Measurements from ENCODE around the gene ZNF611. TPM values are rescaled to one million over a fixed set of nuclear protein-coding genes. Genes with fewer than 3 reads are reported as not detected.
A peak's percentile ranks its signal among the peaks of the same experiment; 100 is the strongest.
"Not testable (repeated sequence)": the region's sequence is repeated elsewhere in the genome, so short reads cannot be mapped to it uniquely, and the experiment has no call there.

ZNF611 gene
- 16.1 and 20.7 TPM in 2 replicates for total RNA-seq
- long read RNA-seq, full-length matches to known transcripts: 15 of 40 reads
- long read RNA-seq, partial matches to known transcripts: 4 of 40 reads
- long read RNA-seq, other reads (novel, unspliced or antisense): 21 of 40 reads

DNA sequence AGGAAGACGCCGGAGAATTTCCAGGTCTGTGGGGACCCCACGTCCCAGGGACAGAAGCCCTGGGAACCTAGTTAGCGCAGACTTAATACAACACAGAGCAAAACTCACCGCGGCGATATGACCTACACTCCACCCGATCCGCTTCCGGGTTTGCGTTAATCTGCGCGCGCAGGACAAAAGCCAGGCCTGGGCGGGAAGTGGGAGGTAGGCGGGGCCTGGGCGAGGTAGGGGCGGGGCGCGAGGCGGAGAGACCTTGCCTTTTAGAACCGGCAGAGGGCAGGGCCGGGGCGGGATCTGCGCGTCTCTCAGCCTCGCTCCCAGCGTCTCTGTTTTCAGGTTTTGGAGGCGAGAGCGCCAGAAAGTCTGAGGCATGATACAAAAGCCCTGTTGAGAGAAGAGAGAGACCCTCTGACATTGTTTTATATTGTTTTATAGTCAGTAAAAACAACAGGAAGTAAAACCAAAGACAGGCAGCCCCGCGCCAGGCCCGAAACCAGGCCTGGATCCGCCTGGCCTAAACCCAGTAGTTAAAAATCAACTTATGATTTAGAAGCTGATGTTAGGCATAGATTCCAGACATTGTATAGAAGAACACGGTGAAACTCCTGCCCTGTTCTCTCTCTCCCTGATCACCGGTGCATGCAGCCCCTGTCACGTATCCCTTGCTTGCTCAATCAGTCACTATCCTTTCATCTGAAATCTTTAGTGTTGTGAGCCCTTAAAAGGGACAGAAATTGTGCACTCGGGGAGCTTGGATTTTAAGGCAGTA, at the start of gene ZNF611:
Gene ZNF611, minus strand, starts transcription at position 152 of the 769 bp plus-strand sequence. CDS start 19,150 bp downstream, outside the sequence.
- peak; percentile 99 for DNase-seq (ENCODE audit: extremely low spot score, unreplicated experiment)
- TF ChIP-seq, protein P1, sequence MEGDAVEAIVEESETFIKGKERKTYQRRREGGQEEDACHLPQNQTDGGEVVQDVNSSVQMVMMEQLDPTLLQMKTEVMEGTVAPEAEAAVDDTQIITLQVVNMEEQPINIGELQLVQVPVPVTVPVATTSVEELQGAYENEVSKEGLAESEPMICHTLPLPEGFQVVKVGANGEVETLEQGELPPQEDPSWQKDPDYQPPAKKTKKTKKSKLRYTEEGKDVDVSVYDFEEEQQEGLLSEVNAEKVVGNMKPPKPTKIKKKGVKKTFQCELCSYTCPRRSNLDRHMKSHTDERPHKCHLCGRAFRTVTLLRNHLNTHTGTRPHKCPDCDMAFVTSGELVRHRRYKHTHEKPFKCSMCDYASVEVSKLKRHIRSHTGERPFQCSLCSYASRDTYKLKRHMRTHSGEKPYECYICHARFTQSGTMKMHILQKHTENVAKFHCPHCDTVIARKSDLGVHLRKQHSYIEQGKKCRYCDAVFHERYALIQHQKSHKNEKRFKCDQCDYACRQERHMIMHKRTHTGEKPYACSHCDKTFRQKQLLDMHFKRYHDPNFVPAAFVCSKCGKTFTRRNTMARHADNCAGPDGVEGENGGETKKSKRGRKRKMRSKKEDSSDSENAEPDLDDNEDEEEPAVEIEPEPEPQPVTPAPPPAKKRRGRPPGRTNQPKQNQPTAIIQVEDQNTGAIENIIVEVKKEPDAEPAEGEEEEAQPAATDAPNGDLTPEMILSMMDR (IDR thresholded peaks at IDR 0.05): peak; percentile 80
- Mint-ChIP-seq H3K36me3 (ENCODE audit: unreplicated experiment) (no peaks in the 10 kb centered on the region), H3K27ac (ENCODE audit: unreplicated experiment) (peak within 1 kb of the TSS; percentile 95), H3K9me3 (ENCODE audit: unreplicated experiment) (peaks cover 8% of the 10 kb centered on the region), H3K27me3 (ENCODE audit: unreplicated experiment) (no peaks in the 10 kb centered on the region), H3K4me3 (ENCODE audit: unreplicated experiment) (peak within 1 kb of the TSS; percentile 85), H3K4me1 (ENCODE audit: unreplicated experiment) (peaks cover 22% of the 10 kb centered on the region)

DNA sequence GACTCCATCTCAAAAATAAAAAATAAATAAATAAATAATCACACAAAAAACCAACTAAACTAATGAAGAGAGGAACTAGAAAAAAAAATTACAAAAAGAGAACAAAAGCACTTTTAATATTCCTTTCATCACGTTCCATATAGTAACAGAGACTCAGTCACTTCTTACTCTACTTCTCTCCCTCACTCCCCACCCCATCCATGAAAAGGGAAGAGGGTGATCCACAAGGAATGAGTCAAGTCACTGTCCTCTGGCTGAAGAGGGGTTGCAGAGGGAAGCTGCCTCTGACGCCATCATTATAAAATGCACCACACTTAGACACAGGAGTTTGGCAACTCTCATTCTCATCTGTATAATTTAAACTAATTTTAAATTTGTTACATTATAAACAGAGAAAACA, 48.0 kb upstream of the ZNF611 start:
- not testable (repeated sequence) for H3K4me3 Mint-ChIP-seq (ENCODE audit: unreplicated experiment); H3K9me3 Mint-ChIP-seq (ENCODE audit: unreplicated experiment); H3K27ac Mint-ChIP-seq (ENCODE audit: unreplicated experiment); DNase-seq (ENCODE audit: extremely low spot score, unreplicated experiment); H3K27me3 Mint-ChIP-seq (ENCODE audit: unreplicated experiment)
- Mint-ChIP-seq H3K36me3 (ENCODE audit: unreplicated experiment) (peaks cover 41% of the 10 kb centered on the region), H3K4me1 (ENCODE audit: unreplicated experiment) (peaks cover 15% of the 10 kb centered on the region)

DNA sequence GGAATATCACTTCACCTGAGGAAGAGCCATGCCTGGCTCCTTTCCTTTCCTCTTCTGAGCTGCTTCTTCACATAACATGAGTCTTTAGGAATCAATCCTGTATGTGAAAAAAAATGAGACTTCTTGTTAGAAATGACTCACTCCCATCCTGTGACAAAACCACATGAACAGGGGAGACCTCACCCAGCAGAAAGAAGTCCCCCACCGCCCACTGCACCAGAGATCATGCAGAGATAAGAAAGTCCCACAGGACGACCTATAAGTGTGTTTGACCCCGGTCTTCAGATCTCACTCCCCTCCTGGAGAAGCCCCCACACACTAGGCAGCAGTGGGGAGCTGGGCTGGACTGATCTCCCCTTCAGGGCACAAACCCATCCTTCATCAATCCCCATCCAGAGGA, 44.0 kb upstream of the ZNF611 start:
- no peak overlapping the region for H3K4me3 Mint-ChIP-seq (ENCODE audit: unreplicated experiment)
- TF ChIP-seq, protein P1 (IDR thresholded peaks at IDR 0.05): no peak
- no peak overlapping the region for H3K27ac Mint-ChIP-seq (ENCODE audit: unreplicated experiment)
- peaks cover 54% of the 10 kb centered on the region for H3K36me3 Mint-ChIP-seq (ENCODE audit: unreplicated experiment)
- H3K27me3 Mint-ChIP-seq (ENCODE audit: unreplicated experiment): no peaks in the 10 kb centered on the region
- H3K4me1 Mint-ChIP-seq (ENCODE audit: unreplicated experiment): no peaks in the 10 kb centered on the region
- H3K9me3 Mint-ChIP-seq (ENCODE audit: unreplicated experiment): peaks cover 12% of the 10 kb centered on the region
- DNase-seq (ENCODE audit: extremely low spot score, unreplicated experiment): no peak

DNA sequence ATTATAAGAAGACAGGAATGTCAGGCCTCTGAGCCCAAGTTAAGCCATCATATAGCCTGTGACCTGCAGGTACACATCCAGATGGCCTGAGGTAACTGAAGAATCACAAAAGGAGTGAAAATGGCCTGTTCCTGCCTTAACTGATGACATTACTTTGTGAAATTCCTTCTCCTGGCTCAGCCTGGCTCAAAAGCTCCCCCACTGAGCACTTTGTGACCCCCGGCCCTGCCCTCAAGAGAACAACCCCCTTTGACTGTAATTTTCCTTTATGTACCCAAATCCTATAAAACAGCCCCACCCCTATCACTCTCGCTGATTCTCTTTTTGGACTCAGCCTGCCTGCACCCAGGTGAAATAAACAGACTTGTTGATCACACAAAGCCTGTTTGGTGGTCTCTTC, 21.6 kb upstream of the ZNF611 start:
- not testable (repeated sequence) for H3K4me3 Mint-ChIP-seq (ENCODE audit: unreplicated experiment); H3K27me3 Mint-ChIP-seq (ENCODE audit: unreplicated experiment); DNase-seq (ENCODE audit: extremely low spot score, unreplicated experiment); H3K27ac Mint-ChIP-seq (ENCODE audit: unreplicated experiment); H3K4me1 Mint-ChIP-seq (ENCODE audit: unreplicated experiment); H3K36me3 Mint-ChIP-seq (ENCODE audit: unreplicated experiment)
- peaks cover 22% of the 10 kb centered on the region for H3K9me3 Mint-ChIP-seq (ENCODE audit: unreplicated experiment)

DNA sequence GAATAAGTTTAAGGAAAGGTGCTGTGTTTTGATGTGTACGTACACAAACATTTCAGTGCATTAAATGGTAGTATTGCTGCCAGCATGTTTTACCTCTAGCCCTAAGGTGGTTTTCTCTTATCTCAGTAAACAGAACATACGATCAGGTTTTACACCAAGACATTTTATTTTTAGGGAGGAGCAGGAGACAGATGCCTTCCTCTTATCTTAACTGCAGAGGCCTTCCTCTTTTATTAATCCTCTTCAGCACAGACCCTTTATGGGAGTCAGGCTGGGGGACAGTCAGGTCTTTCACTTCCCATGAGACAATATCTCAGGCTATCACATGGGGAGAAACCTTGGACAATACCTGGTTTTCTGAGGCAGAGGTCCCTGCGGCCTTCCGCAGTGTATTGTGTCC, 14.9 kb upstream of the ZNF611 start:
- Mint-ChIP-seq H3K27ac (ENCODE audit: unreplicated experiment) (no peak overlapping the region), H3K9me3 (ENCODE audit: unreplicated experiment) (no peaks in the 10 kb centered on the region), H3K27me3 (ENCODE audit: unreplicated experiment) (no peaks in the 10 kb centered on the region), H3K4me3 (ENCODE audit: unreplicated experiment) (no peak overlapping the region), H3K4me1 (ENCODE audit: unreplicated experiment) (no peaks in the 10 kb centered on the region), H3K36me3 (ENCODE audit: unreplicated experiment) (no peaks in the 10 kb centered on the region)
- no peak for DNase-seq (ENCODE audit: extremely low spot score, unreplicated experiment)
- TF ChIP-seq, protein P1 (IDR thresholded peaks at IDR 0.05): no peak

DNA sequence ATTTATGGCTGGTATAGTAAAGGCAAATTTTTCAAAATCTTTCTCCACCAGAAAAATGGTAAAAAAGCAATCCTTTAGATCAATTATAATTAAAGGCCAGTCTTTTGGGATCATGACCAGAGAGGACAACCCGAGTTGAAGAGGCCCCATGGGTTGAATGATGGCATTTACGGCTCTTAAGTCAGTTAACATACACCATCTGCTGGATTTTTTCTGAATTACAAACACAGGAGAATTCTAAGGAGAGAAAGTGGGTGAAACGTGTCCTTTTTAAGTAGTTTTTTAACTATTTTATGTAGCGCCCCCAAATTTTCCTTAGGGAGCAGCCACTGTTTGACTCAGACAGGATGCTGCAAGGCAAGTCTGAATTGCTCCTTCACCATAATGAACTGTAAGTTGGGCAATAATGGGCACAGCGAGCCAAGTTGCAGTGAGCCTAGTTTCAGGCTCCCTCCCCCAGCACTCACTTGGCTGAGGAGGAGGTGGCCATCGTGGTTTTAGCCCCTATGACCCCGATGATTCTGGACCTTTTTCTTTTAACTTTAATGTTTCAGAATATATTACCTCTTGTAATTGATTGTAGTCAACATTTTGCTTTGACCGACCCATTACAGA, 13.6 kb upstream of the ZNF611 start:
- Mint-ChIP-seq H3K4me1 (ENCODE audit: unreplicated experiment) (no peaks in the 10 kb centered on the region), H3K27me3 (ENCODE audit: unreplicated experiment) (no peaks in the 10 kb centered on the region), H3K36me3 (ENCODE audit: unreplicated experiment) (no peaks in the 10 kb centered on the region), H3K27ac (ENCODE audit: unreplicated experiment) (no peak overlapping the region), H3K9me3 (ENCODE audit: unreplicated experiment) (peaks cover 4% of the 10 kb centered on the region), H3K4me3 (ENCODE audit: unreplicated experiment) (no peak overlapping the region)
- no peak for DNase-seq (ENCODE audit: extremely low spot score, unreplicated experiment)
- TF ChIP-seq, protein P1 (IDR thresholded peaks at IDR 0.05): peak; percentile 63

DNA sequence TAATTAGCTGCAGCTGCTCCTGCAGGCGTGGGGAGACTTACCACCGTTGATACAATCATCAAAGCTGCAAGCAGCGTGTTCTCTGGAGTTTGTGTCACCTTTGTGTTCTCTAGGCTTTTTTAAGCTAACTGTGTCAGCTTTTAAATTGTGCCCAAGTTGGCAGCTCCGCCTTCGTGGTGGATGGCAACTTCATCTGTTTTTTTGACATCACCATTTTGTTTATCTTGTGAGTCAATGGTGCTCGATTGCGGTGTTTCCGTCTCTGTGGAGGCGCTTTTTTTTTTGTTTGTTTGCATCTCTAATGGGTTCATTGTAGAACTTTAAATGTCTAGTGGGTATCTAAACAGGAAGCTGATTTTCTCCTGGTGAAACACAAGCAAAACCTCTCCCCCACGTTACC, 11.1 kb upstream of the ZNF611 start:
- H3K27me3 Mint-ChIP-seq (ENCODE audit: unreplicated experiment); DNase-seq (ENCODE audit: extremely low spot score, unreplicated experiment); H3K36me3 Mint-ChIP-seq (ENCODE audit: unreplicated experiment); H3K4me1 Mint-ChIP-seq (ENCODE audit: unreplicated experiment); H3K27ac Mint-ChIP-seq (ENCODE audit: unreplicated experiment); H3K9me3 Mint-ChIP-seq (ENCODE audit: unreplicated experiment); H3K4me3 Mint-ChIP-seq (ENCODE audit: unreplicated experiment): not testable (repeated sequence)
